ENCODE measurements around the gene MSI2. TPM values are rescaled to one million over a fixed set of nuclear protein-coding genes. Genes with fewer than 3 reads are reported as not detected.

Gene MSI2
- total RNA-seq, 4 donors from 2014 or later, result 27.3 to 50.4 (median 36.8) TPM

DNA sequence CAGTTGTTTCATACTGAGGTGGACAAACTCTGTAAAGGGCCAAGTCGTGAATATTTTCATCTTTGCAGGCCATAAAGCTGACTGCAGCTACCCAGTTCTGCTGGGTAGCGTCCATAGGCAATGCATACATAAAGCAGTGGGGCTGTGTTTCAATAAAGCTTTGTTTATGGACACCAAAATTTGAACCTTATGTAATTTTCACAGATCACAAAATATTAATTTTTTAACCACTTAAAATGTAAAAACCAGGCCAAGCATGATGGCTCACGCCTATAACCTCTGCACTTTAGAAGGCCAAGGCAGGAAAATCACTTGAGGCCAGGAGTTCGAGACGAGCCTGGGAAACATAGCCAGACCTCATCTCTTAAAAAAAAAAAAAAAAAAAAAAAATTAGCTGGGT, 340.8 kb downstream of the MSI2 start:
- no peak for TF ChIP-seq POLR2AphosphoS5 (IDR thresholded peaks at IDR 0.05)
- no peak for TF ChIP-seq EP300 (IDR thresholded peaks at IDR 0.05)
- TF ChIP-seq, protein P1, sequence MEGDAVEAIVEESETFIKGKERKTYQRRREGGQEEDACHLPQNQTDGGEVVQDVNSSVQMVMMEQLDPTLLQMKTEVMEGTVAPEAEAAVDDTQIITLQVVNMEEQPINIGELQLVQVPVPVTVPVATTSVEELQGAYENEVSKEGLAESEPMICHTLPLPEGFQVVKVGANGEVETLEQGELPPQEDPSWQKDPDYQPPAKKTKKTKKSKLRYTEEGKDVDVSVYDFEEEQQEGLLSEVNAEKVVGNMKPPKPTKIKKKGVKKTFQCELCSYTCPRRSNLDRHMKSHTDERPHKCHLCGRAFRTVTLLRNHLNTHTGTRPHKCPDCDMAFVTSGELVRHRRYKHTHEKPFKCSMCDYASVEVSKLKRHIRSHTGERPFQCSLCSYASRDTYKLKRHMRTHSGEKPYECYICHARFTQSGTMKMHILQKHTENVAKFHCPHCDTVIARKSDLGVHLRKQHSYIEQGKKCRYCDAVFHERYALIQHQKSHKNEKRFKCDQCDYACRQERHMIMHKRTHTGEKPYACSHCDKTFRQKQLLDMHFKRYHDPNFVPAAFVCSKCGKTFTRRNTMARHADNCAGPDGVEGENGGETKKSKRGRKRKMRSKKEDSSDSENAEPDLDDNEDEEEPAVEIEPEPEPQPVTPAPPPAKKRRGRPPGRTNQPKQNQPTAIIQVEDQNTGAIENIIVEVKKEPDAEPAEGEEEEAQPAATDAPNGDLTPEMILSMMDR (IDR thresholded peaks at IDR 0.05), result no peak
- TF ChIP-seq POLR2A (IDR thresholded peaks at IDR 0.05), result no peak
- peaks cover 0 to 7% of the 10 kb centered on the region in 2 donors for H3K36me3 ChIP-seq
- no peaks in the 10 kb centered on the region for H3K27me3 ChIP-seq
- WGBS, 2 donors (ENCODE audit: low coverage in 1 of 2), result 67 to 87% methylated on average over 2 to 5 of the region's 5 CpGs
- peak overlapping the region in 1 of 4 donors; percentile 12 for H3K27ac ChIP-seq
- peaks cover 0 to 9% (median 0%) of the 10 kb centered on the region in 3 donors for H3K9me3 ChIP-seq
- peaks cover 0 to 17% (median 5%) of the 10 kb centered on the region in 3 donors for H3K4me1 ChIP-seq
- no peak overlapping the region for H3K4me3 ChIP-seq
- ATAC-seq, result no peak

DNA sequence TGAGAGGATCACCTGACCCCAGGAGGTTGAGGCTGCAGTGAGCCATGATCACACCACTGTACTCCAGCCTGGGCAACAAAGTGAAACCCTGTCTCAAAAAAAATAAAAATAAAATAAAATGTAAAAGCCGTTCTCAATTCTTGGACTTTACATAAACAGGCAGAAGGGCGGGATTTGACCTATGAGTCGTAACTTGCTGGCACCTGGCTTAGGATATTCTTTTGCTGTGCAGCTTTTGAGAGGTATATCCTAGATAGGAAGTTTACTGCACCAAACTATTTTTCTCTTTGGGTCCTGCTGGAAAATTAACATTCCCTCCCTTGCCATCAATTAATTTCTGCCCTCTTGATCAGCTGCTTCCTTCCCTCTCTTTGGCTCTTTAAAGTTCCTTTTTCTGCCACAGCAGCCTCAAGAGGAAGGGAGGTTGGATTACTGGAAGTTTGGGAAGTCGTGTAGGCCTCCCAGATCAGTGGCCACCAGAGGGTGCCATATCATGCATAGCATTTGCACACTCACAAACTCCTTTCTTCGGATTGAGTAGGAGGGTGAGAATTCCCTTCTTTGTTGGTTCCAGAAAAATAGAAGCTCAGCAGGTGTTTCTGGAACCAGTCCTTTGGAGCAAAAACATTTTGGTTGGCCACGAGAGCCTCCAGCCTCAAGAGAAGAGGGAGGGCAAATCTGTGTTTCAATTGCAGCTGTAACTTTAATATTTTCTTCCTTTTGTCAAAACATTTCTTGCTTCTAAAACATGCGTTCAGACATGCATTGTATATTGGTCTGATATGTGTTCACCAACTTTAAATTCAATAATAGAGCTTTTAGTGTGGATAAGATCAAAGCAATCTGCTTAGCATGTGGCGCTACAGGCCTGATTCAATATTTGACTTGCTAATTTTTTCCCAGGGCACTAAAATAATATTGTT, 341.5 kb downstream of the MSI2 start:
- no peak for TF ChIP-seq POLR2AphosphoS5 (IDR thresholded peaks at IDR 0.05)
- TF ChIP-seq, protein P1 (IDR thresholded peaks at IDR 0.05), result peak in 3 of 4 experiments; percentile 73 to 89 (median 77)
- Histone ChIP-seq H3K27me3 (no peaks in the 10 kb centered on the region), H3K36me3 (peaks cover 0 to 7% of the 10 kb centered on the region in 2 donors), H3K4me3 (no peak overlapping the region), H3K9me3 (peaks cover 0 to 9% (median 0%) of the 10 kb centered on the region in 3 donors), H3K27ac (peak overlapping the region in 1 of 4 donors; percentile 12), H3K4me1 (peaks cover 0 to 19% (median 5%) of the 10 kb centered on the region in 3 donors)
- WGBS, 2 donors (ENCODE audit: low coverage in 1 of 2), result 41 to 45% methylated on average over 8 of the region's 8 CpGs
- peak; percentile 64 for ATAC-seq

DNA sequence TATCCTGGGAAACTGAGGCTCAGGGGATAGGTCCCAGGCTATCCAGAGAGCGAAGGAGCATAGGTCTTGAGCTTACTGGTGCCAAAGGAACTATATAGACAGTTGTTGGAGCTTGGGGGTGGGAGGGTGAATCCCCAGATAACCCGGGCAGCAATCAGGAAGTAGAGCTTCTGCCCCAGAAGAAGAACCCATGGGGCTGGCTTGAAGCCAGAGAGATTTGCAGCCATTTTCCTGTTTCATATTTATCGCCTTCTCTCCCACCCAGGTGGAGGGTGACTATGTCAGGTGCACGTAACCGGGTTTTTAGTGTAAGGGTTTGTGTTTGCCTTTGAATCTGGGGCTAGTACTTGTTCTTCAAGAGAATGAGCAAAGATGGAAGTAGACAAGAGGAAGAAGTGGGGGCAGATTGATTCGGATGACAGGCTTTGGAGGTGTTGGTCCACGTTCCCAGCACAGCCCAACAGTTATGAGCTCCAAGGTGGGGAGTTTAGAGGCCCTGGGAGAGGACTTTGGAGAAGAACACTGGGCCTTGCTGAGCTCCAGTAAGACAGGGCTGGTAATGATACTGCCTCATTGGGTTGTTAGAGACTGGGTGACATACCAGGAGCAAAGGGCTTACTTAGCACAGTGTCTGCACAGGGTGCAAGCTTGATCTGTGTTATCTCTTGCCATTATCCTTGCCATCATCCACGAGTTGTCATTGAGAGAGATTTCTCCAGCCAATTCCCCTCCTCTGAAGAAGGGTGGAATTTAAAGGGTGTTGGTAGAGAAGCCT, 343.1 kb downstream of the MSI2 start:
- 81 to 83% methylated on average over 4 to 5 of the region's 8 CpGs for WGBS, 2 donors (ENCODE audit: low coverage in 1 of 2)
- Histone ChIP-seq H3K4me1 (peaks cover 0 to 36% (median 8%) of the 10 kb centered on the region in 3 donors), H3K4me3 (no peak overlapping the region), H3K27me3 (no peaks in the 10 kb centered on the region), H3K36me3 (peaks cover 0 to 7% of the 10 kb centered on the region in 2 donors), H3K27ac (no peak overlapping the region), H3K9me3 (peaks cover 0 to 9% (median 0%) of the 10 kb centered on the region in 3 donors)
- TF ChIP-seq, protein P1 (IDR thresholded peaks at IDR 0.05), result no peak
- TF ChIP-seq POLR2A (IDR thresholded peaks at IDR 0.05) (no peak), EP300 (IDR thresholded peaks at IDR 0.05) (no peak), POLR2AphosphoS5 (IDR thresholded peaks at IDR 0.05) (no peak)
- no peak for ATAC-seq

DNA sequence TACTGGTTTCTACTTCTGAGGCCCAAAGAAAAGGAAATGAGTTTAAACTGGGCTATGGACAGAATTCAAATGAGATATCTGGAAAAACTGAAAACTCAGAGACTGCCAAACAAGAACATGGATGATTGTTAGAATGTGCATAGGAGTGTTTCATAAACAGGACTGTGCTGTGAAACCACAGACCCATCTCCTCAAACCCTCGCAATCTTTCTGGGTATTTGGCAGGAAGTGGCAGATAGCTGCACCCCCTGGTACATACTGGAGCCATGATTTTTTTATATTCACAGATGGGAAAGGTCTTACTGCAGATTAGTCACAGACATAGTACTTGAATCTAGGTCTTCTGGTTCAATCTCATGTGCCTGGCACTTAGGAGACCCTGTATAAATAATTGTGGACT, 343.8 kb downstream of the MSI2 start:
- TF ChIP-seq, protein P1 (IDR thresholded peaks at IDR 0.05), result no peak
- no peak for TF ChIP-seq EP300 (IDR thresholded peaks at IDR 0.05)
- TF ChIP-seq POLR2AphosphoS5 (IDR thresholded peaks at IDR 0.05), result no peak
- no peak for TF ChIP-seq POLR2A (IDR thresholded peaks at IDR 0.05)
- peaks cover 0 to 7% of the 10 kb centered on the region in 2 donors for H3K36me3 ChIP-seq
- no peak overlapping the region for H3K4me3 ChIP-seq
- H3K27ac ChIP-seq, result no peak overlapping the region
- peaks cover 0 to 42% (median 13%) of the 10 kb centered on the region in 3 donors for H3K4me1 ChIP-seq
- peaks cover 0 to 6% (median 0%) of the 10 kb centered on the region in 3 donors for H3K9me3 ChIP-seq
- no peaks in the 10 kb centered on the region for H3K27me3 ChIP-seq
- WGBS, 2 donors (ENCODE audit: low coverage in 1 of 2), result 40 to 80% methylated on average over 1 of the region's 1 CpG
- no peak for ATAC-seq

Data from gastroesophageal sphincter (tissue), 4 donors.